NCI-H1417 (cell line): ENCODE data around the gene USP20.
A peak's percentile ranks its signal among the peaks of the same experiment; 100 is the strongest.

Experiments used
- DNase-seq, 3 experiments: peaks; one replicate each; lab custom pipeline; 2025; lab: John Stamatoyannopoulos, UW

Gene USP20

GRCh38 chr9:129875181-129875611 is 39.9 kb downstream of the USP20 start:
- no peak for DNase-seq

GRCh38 chr9:129875687-129876395 is 40.6 kb downstream of the USP20 start:
- no peak for DNase-seq

- DNase-seq, result no peak
These were observed 41.6 kb downstream of the USP20 start for GRCh38 chr9:129876815-129877214.

GRCh38 chr9:129878291-129878690 is 43.0 kb downstream of the USP20 start:
- no peak for DNase-seq

- no peak for DNase-seq
These were observed 43.9 kb downstream of the USP20 start for GRCh38 chr9:129879103-129879699.

DNA sequence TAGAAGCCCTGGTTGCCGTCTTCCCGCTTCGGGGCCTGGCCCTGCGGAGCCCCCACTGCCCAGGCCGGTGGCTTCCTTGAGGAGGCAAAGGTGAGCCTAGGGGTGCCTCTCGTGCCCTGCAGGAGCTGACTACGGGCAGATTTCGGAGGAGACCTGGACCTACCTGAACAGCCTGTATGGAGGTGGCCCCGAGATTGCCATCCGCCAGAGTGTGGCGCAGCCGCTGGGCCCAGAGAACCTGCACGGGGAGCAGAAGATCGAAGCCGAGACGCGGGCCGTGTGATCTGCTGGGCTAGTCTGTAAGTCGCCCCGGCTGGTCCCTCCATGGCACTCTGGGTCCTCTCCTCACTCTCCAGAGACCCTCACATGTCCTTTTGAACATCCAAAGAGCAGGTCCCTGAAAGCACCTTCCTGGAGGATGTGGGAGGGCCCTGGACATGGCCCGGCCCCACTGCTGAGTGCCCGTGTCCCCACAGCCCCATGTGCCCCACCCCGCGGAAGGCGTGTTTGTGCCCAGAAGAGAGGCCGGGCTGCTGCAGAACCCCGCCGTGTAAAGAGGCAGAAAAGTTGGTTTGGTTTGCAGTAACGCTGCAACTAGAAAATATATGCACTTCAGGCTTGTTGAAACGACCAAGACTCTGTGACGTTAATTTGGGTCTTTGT is 44.9 kb downstream of the USP20 start:
- DNase-seq, result no peak

- no peak for DNase-seq
These were observed 45.6 kb downstream of the USP20 start for GRCh38 chr9:129880654-129881546.

DNA sequence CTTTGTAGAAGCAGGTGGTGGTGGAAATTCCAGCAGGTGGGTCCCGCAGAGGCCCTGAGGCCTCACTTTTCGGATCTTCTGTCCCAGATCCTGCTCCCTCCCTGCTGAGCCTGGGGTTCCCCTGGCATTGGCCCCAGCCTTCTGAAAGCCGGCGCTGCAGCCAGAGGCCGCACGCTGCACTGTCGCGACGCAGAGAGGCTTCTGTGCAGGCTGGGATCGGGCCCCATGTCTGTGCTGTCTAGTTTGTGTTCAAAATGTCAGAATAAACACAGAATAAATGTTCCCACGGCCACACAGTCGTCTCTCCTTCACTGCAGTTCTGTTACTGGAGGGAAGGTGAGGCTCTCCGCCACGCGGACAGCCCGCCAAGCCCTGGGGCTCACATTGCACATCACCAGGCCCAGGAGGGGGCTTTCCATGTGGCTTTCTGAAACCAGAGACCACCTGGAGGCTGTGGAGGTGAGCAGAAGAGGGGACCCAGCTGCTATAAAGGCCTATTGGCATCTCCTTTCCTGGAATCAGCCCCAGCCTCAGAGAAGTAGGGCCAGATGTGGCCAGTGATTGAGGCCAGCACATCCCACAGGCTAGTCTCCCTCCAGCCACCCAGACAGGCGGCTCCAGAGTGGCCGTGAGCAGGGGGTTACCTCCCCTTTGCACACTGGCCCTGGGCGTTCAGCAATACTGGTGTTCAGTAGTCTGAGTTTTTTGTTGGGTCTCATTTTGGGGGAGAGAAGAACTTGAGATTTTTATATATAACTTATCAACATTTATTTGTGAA is 46.5 kb downstream of the USP20 start:
- no peak for DNase-seq

DNA sequence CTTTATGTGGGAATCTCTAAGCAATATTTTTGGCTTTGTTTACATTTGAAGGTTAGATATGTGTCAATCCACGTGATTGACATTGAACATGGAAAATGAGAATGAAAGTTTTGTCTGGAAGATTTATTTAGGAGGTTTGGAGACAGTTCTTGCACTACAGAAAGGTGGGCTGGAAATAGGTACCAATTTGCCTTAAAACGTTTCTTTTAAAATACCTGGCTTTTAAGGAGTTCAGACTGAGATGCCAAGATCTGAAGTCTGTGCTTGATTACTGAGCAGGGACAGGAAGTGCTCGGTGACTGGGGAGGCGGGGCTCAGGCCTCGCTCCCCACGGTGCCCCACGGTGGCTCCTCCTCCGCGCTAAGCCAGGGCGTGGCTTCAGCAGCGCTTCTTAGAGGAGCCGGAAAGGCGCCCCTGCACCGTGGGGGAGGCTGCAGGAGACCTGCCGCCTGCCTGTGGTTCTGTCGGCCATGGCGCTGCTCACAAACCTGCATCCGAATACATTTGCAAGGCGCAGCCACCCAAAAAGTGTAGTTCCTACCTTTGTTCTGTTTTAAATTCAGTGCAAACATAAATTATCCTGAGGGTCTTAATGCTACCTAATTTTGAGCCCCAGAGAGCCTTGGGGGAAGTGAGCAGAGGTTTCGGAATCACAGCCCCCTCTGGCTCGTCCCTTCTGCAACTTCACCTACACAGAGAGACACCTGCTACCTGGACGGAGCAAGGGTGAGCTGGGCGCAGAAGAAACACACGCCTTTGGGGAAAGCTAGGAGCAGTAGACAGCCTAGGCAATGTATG is 49.2 kb downstream of the USP20 start:
- peak; percentile 80 to 96 (median 93) for DNase-seq

DNA sequence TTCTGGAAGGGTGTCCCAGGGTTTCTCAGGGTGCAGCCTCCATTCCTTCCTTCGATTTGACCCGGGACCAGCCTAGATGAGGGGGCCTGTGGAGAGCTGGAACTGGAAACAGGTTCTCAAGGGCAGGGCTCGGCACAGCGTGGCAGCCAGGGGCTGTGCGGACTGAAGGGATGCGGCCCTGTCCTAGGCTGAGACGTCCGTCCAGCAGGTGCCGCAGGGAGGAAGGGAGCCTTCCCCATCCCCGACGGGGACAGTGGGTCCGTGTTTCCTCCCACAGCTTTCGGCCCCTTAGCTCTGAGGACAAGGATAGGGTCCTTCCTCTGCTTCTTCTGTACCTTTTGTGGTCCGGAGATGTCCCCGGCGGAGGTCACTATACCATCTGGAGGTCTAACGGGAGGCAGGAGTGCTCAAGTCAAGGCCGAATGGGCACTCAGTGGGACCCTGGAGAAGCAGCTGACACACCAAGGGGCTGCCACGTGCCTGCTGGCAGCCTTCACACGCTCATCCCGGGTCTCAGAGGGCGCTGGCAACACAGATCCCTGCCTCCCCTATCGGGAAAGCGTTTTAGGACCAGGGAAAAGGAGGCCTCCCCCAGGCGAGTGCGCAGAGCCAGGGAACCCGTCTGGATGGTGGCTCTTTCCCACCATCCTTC is 49.9 kb downstream of the USP20 start:
- peak in 2 of 3 experiments; percentile 78 to 80 for DNase-seq

DNA sequence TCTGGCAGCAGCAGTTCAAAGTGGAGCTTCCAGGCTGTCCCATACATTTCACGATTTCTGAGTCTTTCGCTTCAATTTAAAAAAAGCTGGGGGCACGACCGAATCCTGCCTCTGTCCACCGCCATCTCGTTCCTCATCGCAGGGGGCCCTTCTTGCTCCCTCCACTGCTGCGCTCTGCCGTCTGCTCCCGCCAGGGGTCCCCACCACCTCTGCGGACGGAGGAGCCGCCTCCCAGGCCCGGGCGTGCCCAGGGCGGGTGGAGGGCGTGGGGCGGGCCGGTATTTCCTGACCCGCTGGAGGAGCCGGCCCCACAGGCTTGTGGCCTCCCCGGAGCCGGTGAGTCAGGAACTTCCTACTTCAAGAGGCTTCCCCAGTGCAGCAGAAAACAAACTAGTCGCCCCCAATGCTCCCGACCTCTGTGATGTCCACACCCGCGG is 50.4 kb downstream of the USP20 start:
- peak; percentile 54 to 90 (median 85) for DNase-seq

- DNase-seq, result no peak
These were observed 51.2 kb downstream of the USP20 start for GRCh38 chr9:129886226-129887174.

DNA sequence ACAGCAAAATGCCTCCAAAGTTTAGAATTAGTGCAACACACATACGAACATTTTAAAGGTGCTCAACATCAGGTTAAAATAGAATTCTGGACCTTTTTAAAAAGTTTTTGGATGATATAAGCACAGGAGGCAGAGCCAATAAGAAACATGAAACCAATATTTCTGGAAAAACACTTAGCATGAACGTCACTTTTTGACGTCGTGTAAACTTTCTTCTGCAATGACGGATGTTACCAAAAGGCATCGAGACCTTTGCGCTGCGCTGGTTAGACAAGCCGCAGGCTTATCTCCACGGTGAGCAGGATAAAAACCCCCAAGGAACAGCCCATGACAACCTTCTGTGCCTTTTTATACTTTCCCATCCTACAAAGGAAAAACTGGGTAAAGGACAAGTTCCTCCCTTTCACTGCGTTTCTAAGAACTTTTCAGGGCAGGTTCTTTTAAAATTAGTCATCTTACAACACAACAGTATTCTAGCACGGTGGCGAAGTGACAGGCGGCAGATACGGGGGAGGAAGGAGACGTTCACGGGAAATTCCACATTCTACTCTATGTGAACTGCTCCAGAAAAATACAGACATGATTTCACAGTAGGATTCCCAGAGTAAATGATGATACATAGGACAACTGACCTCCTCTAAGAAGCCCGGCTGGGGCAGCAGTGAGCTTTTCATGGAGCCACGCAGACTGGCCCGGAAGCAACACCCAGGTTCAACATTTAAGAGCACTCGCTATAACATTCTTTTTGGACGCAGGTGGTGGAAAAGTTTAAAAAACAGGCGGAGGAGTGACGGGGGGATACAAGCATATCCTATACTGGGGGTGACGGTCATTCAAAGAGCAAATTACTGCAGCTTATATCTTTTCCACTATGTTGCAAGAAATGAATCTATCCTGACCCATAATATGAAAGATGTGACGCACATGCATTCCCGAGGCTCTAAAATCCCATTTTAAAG is 52.4 kb downstream of the USP20 start:
- DNase-seq, result no peak

DNA sequence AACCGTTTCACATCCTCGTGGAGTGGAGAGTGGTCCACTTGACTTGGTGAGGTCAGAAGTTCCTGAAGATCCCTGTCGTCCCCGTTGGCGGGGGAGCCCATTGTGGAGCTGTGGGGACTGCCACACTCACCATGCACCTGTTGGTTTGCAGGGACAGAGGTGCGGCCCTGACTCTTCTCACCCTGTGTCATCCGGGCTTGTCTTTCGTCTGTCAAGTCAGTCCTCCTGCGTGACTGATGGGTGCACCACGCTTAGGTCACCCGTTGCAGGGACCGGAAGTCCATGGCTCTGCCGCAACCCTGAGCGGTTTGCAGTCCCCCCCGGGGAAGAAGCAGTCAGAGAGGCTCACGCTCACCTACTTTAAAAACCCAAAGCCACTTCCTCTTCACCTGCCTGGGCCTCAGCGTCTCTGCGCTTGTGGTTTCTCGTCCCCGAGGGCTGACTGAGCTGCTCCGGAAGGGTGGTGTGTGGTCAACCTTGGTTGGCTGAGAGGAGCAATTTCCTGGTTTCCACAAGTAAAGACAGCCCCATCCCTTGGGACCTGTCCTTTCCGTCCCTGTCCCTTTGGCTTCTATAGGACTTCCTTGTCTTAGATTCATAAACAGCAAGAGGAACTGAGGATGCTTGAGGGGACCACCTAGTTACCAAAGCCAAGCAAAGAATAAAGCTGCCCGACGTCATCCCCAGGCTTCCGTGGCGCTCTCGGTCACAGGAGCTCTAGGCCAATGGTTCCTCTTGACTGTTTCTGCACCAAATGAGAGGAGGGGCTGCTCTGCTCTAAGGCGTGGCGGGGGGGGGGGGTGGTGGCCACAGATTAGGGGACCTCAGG is 53.2 kb downstream of the USP20 start:
- peak in 1 of 3 experiments; percentile 33 for DNase-seq

- no peak for DNase-seq
These were observed 54.1 kb downstream of the USP20 start for GRCh38 chr9:129889122-129889940.
